ENCODE results near the gene ST6GALNAC3.

Gene ST6GALNAC3

DNA sequence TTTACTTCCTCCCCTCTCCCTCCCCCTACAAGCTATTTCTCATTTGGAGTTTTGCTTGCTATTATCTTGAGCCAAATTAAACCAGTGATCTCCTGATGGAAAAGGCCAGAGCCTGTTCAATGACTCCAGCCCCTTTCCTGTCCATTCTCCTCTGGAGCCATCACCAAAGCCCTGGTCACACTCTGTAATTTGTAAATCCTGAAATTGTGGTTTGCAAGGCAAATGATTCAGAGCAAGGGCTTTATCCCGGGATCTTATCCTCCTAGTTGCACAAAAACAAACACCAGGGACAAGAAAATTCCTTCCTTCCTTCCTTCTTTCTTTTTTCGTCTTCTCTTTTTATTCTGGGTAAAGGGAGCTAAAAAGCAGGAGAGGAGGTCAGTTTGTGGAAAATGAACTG, 426.6 kb downstream of the ST6GALNAC3 start:
- Mint-ChIP-seq H3K4me3 (no peak overlapping the region), H3K36me3 (ENCODE audit: low read depth) (no peaks in the 10 kb centered on the region), H3K27ac (no peak overlapping the region), H3K27me3 (no peaks in the 10 kb centered on the region), H3K4me1 (ENCODE audit: low read depth) (peaks cover 3% of the 10 kb centered on the region), H3K9me3 (no peaks in the 10 kb centered on the region)

DNA sequence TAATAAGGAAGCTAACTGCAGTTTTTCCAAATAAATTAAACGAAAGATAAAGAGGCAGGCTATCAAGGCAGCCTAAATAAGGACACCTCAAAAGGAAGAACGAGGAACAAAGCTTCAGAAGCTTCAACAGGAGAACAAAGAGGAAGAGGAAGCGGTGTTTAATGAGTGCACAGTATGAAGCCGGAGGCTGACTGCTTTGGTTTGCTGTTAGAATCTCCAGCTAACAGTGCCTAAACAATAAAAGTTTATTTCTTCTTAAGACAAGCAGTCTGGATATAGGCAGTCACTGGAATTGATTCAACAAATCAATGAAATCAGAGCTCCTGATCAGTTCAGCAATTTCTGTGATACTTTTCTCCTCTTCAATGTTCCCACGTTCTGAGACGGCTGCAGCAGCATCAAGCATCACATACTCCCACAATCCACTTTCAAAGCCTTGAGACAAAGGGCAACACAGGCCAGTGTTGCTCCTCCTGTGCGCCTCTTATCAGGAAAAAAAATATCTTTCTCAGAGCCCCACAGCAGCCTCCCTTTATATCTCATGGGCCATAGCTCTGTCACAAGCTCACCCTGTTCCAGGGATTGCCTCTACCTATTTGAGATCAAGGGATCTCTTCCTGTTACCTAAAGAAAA, 427.2 kb downstream of the ST6GALNAC3 start:
- no peaks in the 10 kb centered on the region for H3K27me3 Mint-ChIP-seq
- H3K4me1 Mint-ChIP-seq (ENCODE audit: low read depth), result peaks cover 3% of the 10 kb centered on the region
- no peak overlapping the region for H3K4me3 Mint-ChIP-seq
- no peaks in the 10 kb centered on the region for H3K9me3 Mint-ChIP-seq
- H3K27ac Mint-ChIP-seq, result no peak overlapping the region
- H3K36me3 Mint-ChIP-seq (ENCODE audit: low read depth), result no peaks in the 10 kb centered on the region

- H3K4me1 Mint-ChIP-seq (ENCODE audit: low read depth), result peaks cover 3% of the 10 kb centered on the region
- no peak overlapping the region for H3K27ac Mint-ChIP-seq
- H3K4me3 Mint-ChIP-seq, result no peak overlapping the region
- no peaks in the 10 kb centered on the region for H3K27me3 Mint-ChIP-seq
- no peaks in the 10 kb centered on the region for H3K9me3 Mint-ChIP-seq
- H3K36me3 Mint-ChIP-seq (ENCODE audit: low read depth), result no peaks in the 10 kb centered on the region
Observed at GRCh38 chr1:76503100-76503499, 428.6 kb downstream of the ST6GALNAC3 start.

- Mint-ChIP-seq H3K4me1 (ENCODE audit: low read depth) (peaks cover 3% of the 10 kb centered on the region), H3K27ac (no peak overlapping the region), H3K36me3 (ENCODE audit: low read depth) (no peaks in the 10 kb centered on the region), H3K4me3 (no peak overlapping the region), H3K27me3 (no peaks in the 10 kb centered on the region), H3K9me3 (no peaks in the 10 kb centered on the region)
Observed at GRCh38 chr1:76503736-76504135, 429.2 kb downstream of the ST6GALNAC3 start.

GRCh38 chr1:76507376-76507775, 432.8 kb downstream of the ST6GALNAC3 start:
- no peaks in the 10 kb centered on the region for H3K27me3 Mint-ChIP-seq
- peaks cover 10% of the 10 kb centered on the region for H3K4me1 Mint-ChIP-seq (ENCODE audit: low read depth)
- no peaks in the 10 kb centered on the region for H3K36me3 Mint-ChIP-seq (ENCODE audit: low read depth)
- no peak overlapping the region for H3K4me3 Mint-ChIP-seq
- no peak overlapping the region for H3K27ac Mint-ChIP-seq
- H3K9me3 Mint-ChIP-seq, result no peaks in the 10 kb centered on the region

GRCh38 chr1:76508871-76509270, 434.3 kb downstream of the ST6GALNAC3 start:
- no peak overlapping the region for H3K27ac Mint-ChIP-seq
- no peaks in the 10 kb centered on the region for H3K27me3 Mint-ChIP-seq
- no peaks in the 10 kb centered on the region for H3K36me3 Mint-ChIP-seq (ENCODE audit: low read depth)
- H3K4me1 Mint-ChIP-seq (ENCODE audit: low read depth), result peaks cover 10% of the 10 kb centered on the region
- H3K9me3 Mint-ChIP-seq, result no peaks in the 10 kb centered on the region
- H3K4me3 Mint-ChIP-seq, result no peak overlapping the region

DNA sequence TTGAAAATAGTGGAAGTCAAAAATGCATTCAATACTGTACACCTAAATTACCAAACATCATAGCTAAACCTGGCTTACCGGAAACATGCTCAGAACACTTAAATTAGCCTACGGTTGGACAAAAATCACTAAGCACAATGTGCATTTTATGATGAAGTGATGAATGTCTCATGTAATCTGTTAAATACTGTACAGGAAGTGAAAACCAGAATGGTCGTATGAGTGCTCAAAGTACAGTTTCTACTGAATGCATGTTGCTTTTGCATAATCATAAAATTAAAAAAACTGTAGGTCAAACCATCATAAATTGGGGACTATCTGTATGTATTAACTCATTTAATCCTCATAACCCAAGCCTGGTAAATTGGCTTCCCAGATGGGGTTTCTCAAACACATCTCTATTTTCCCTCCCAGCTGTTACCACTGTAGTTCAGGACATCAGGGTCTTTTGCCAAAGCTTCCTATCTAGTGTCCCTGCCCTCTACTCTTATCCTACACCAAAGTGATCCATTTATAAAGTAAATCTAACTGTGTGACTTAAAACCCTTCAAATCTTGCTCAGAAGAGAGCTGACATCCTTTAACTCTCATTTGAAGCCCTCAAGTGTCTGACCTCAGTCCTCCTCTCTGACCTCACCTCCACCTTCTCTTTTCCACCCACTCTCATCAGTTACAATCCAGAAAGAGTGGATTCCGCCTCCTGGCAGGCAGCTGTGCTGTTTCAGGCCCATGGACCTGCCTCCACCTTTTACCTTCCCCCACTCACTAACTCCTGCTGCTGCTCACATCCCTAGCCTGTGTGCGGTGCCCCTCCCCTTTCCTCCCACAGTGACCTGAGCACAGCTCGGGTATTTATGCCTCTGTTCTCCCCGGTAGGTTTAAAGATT, 436.4 kb downstream of the ST6GALNAC3 start:
- H3K9me3 Mint-ChIP-seq, result no peaks in the 10 kb centered on the region

DNA sequence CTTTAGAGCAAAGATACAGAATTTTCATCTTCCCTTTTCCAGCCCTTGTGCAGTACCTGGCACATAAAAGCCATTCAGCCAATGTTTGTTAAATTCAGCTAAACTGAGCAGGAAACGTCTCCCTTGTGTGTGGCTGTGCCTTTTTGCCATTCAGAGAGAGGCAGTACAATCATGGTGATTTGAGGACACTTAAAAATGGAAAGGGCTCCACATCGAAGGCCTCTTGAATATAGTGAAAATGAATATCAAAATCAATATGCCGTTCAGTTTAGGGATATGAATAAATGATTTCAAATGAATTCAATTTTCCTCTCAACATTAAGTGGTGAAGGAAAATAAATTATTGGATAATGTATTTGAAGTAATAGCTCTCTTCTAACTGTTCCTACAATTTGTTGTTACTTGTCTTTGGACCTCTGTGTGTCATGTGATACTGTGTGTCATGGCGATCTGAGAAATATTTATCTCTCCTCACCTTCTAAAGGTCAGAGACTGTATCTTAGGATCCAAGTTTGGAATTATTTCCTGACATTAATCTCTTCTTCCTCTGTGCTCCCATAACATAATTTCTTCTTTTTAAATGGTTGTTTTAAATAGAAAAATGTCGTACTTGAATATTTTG, 437.1 kb downstream of the ST6GALNAC3 start:
- no peaks in the 10 kb centered on the region for H3K9me3 Mint-ChIP-seq
- H3K27me3 Mint-ChIP-seq, result no peaks in the 10 kb centered on the region
- H3K4me1 Mint-ChIP-seq (ENCODE audit: low read depth), result peaks cover 10% of the 10 kb centered on the region
- no peak overlapping the region for H3K4me3 Mint-ChIP-seq
- H3K27ac Mint-ChIP-seq, result no peak overlapping the region
- no peaks in the 10 kb centered on the region for H3K36me3 Mint-ChIP-seq (ENCODE audit: low read depth)

More for the DNA sequence above, 436.4 kb downstream of the ST6GALNAC3 start:
- Mint-ChIP-seq H3K4me3 (no peak overlapping the region), H3K27ac (no peak overlapping the region), H3K36me3 (ENCODE audit: low read depth) (no peaks in the 10 kb centered on the region), H3K4me1 (ENCODE audit: low read depth) (peaks cover 10% of the 10 kb centered on the region), H3K27me3 (no peaks in the 10 kb centered on the region)

DNA sequence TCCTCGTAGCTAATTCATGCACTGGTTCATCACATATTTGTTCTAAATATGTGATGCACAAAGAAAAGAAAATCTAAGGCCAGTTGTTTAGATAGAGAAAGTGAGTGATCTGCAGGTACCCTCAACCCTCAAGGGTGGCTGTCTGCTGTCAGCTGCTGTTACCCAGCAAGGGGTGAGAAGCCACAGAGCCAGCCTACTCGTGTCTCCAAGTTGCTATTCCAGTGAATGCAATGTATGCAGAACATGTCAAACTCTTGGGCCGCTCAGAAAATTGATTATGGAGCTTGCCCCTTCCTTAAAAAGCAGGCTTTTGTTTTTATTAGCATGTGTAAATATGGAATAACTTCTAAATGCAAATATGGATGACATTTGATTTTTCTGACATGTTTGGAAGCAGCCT, 456.4 kb downstream of the ST6GALNAC3 start:
- H3K4me1 Mint-ChIP-seq (ENCODE audit: low read depth), result no peaks in the 10 kb centered on the region
- no peaks in the 10 kb centered on the region for H3K27me3 Mint-ChIP-seq
- H3K9me3 Mint-ChIP-seq, result no peaks in the 10 kb centered on the region
- H3K27ac Mint-ChIP-seq, result no peak overlapping the region
- no peak overlapping the region for H3K4me3 Mint-ChIP-seq
- no peaks in the 10 kb centered on the region for H3K36me3 Mint-ChIP-seq (ENCODE audit: low read depth)

GRCh38 chr1:76541618-76542017, 467.1 kb downstream of the ST6GALNAC3 start:
- Mint-ChIP-seq H3K27me3 (no peaks in the 10 kb centered on the region), H3K4me3 (no peak overlapping the region), H3K4me1 (ENCODE audit: low read depth) (no peaks in the 10 kb centered on the region), H3K27ac (no peak overlapping the region), H3K36me3 (ENCODE audit: low read depth) (no peaks in the 10 kb centered on the region), H3K9me3 (peaks cover 10% of the 10 kb centered on the region)

DNA sequence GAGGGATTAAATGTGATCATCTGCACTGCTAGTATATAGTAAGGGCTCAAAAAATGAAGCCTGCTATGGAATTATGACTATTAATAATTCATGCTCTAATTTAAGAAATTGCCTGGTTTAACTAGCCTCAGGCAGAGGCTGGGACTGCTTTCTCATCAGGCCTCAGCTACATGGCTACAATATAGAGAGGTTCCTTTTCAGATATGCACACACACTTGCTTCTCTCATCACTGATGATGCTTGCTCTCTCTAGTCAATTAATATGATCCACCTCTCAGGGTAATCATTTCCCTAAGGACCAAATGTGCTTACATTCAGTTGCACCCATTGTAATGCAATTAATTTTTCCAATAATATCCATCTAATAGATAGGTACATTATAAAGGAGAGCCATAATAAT, 467.8 kb downstream of the ST6GALNAC3 start:
- H3K9me3 Mint-ChIP-seq, result peaks cover 7% of the 10 kb centered on the region
- H3K36me3 Mint-ChIP-seq (ENCODE audit: low read depth), result no peaks in the 10 kb centered on the region
- H3K27ac Mint-ChIP-seq, result no peak overlapping the region
- no peak overlapping the region for H3K4me3 Mint-ChIP-seq
- no peaks in the 10 kb centered on the region for H3K4me1 Mint-ChIP-seq (ENCODE audit: low read depth)
- H3K27me3 Mint-ChIP-seq, result no peaks in the 10 kb centered on the region

DNA sequence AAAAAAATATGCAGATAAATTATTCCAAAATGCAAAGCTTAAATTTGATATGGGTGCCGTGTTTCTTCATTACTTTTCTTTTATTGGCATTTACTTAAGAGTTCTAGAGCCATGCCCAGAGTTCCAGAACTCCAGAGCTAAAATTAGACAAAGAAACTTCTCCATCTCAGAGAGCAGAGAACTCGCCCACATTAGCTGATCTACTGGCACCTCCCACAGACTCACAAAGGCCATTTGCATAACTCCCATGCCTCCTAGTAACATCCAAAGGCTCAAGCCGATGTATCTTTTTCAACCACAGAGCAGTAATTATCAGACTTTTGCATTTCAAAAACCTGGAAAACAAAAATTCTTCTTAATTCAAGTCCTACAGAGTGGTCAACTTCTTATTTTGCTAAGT, 468.9 kb downstream of the ST6GALNAC3 start:
- Mint-ChIP-seq H3K27me3 (no peaks in the 10 kb centered on the region), H3K27ac (no peak overlapping the region), H3K4me3 (no peak overlapping the region), H3K4me1 (ENCODE audit: low read depth) (no peaks in the 10 kb centered on the region), H3K9me3 (peaks cover 4% of the 10 kb centered on the region), H3K36me3 (ENCODE audit: low read depth) (no peaks in the 10 kb centered on the region)

- no peak overlapping the region for H3K27ac Mint-ChIP-seq
- H3K27me3 Mint-ChIP-seq, result no peaks in the 10 kb centered on the region
- no peaks in the 10 kb centered on the region for H3K9me3 Mint-ChIP-seq
- H3K4me1 Mint-ChIP-seq (ENCODE audit: low read depth), result no peaks in the 10 kb centered on the region
- H3K36me3 Mint-ChIP-seq (ENCODE audit: low read depth), result no peaks in the 10 kb centered on the region
- no peak overlapping the region for H3K4me3 Mint-ChIP-seq
Observed at GRCh38 chr1:76546354-76546933, 471.9 kb downstream of the ST6GALNAC3 start.

DNA sequence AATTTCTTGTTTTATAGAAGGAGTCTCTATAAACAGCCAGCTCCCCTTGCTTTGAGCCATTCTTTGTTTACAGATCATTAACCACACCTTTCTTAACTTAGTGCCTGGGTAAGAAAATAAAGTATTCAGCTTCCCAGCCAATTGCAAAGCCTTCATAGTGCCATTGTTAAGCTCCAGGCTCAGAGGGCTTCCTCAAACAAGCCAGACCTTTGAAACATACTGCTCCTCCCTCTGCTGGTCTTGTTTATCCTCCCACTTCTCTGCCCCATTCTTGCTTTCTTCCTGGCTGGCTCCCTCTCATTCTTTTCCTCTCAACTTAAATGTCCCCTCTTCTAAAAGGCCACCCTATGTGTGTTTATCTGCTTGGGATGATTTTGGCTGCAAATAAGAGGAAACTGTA, 473.4 kb downstream of the ST6GALNAC3 start:
- Mint-ChIP-seq H3K36me3 (ENCODE audit: low read depth) (no peaks in the 10 kb centered on the region), H3K9me3 (no peaks in the 10 kb centered on the region), H3K4me3 (no peak overlapping the region), H3K27me3 (no peaks in the 10 kb centered on the region), H3K4me1 (ENCODE audit: low read depth) (no peaks in the 10 kb centered on the region), H3K27ac (no peak overlapping the region)

DNA sequence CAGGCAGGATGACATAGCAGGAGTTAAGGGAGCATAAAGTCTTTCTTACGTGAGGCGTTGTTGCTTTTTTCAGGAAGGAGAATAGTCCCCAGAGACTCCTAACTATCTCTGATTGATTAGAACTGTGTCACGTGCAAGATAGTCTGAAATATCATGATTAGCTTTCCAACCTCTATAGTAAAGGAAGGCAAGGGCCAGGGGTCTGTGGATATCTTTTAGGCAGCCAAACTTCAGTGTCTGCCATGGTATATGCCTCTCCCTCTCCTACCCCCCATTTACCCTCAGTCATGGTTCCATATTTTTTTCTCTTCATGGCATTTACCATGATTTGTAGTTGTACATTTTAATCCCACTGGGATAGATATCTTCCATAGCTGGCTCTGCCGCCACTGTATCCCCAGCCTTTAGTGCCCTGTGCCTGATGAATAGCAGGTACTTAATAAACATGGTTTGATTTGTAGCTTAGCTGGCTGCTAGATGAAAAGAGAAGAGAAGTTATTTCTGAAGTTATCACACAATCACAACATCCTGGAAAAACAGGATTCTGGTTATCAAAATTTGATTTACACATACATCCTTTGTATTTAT, 474.1 kb downstream of the ST6GALNAC3 start:
- no peak overlapping the region for H3K27ac Mint-ChIP-seq
- H3K36me3 Mint-ChIP-seq (ENCODE audit: low read depth), result no peaks in the 10 kb centered on the region
- no peaks in the 10 kb centered on the region for H3K27me3 Mint-ChIP-seq
- no peak overlapping the region for H3K4me3 Mint-ChIP-seq
- H3K4me1 Mint-ChIP-seq (ENCODE audit: low read depth), result no peaks in the 10 kb centered on the region
- H3K9me3 Mint-ChIP-seq, result no peaks in the 10 kb centered on the region

All from stimulated activated naive CD8-positive, alpha-beta T cell treated with anti-CD3 and anti-CD28 coated beads, Interleukin-15, Interleukin-2, amounts not matched to agents 100 ng/mL and 50 ng/mL, for 24 hours (primary cell).